Middle frontal gyrus (tissue), 1 donor: ENCODE measurements around the gene GALK1.
"Not testable (repeated sequence)": the region's sequence is repeated elsewhere in the genome, so short reads cannot be mapped to it uniquely, and the experiment has no call there.

ENCODE experiments used
- DNase-seq: peaks from one replicate; pipeline ENCODE4 v3.0.0-alpha.2; 2015; ENCODE audit warnings: low spot score; ENCODE audit errors: extremely low spot score

Gene GALK1

DNA sequence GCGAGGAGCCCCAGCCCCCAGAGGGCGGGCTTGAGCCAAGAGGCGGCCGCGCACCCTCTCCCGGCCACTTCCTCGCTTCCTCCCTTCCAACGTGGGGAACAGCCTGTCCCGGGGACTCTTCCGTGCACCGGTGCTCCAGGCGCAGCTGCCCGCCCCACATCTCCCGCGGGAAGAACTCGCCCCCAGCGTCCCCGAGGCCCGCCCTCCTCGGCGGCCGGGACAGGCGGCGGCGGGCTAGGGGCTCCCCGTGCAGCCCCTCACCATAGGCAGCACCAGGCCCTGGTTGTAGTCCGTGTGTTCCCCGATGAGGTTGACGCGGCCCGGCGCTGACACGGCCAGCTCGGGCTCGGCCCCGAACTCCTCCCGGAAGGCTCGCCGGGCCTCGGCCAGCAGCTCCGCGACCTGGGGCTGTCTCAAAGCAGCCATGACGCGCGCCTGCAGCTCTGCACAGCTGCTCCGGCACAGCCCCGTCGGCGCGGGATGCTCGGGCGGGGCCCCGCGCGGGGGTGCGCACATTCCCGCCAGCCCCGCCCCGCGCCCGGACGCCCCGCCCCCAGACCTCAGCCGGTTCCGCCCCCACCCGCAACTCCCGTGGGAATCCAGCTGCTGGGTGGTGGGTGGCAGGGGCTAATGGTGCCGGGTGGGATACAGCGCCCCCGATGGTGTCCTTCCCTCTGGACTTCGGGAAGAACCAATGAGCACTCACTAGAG is at the start of gene GALK1:
GALK1 (minus strand) TSS at position 482 of the 711 bp plus-strand sequence; CDS start at position 426, 56 bp downstream.
- no peak for DNase-seq

DNA sequence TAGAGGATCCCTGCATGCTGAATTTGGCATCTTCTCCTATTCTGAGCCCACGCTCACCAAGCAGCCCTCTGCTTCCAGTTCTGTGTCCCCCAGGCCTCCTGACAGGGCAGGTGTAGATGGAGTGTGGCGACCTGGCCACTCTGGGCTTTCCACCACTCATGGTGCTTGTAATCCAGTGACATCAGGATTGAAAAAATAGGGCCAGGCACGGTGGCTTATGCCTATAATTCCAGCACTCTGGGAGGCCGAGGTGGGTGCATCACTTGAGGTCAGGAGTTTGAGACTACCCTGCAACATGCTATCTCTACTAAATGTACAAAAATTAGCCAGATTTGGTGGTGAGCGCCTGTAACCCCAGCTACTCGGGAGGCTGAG is 49.0 kb upstream of the GALK1 start:
- no peak for DNase-seq

DNA sequence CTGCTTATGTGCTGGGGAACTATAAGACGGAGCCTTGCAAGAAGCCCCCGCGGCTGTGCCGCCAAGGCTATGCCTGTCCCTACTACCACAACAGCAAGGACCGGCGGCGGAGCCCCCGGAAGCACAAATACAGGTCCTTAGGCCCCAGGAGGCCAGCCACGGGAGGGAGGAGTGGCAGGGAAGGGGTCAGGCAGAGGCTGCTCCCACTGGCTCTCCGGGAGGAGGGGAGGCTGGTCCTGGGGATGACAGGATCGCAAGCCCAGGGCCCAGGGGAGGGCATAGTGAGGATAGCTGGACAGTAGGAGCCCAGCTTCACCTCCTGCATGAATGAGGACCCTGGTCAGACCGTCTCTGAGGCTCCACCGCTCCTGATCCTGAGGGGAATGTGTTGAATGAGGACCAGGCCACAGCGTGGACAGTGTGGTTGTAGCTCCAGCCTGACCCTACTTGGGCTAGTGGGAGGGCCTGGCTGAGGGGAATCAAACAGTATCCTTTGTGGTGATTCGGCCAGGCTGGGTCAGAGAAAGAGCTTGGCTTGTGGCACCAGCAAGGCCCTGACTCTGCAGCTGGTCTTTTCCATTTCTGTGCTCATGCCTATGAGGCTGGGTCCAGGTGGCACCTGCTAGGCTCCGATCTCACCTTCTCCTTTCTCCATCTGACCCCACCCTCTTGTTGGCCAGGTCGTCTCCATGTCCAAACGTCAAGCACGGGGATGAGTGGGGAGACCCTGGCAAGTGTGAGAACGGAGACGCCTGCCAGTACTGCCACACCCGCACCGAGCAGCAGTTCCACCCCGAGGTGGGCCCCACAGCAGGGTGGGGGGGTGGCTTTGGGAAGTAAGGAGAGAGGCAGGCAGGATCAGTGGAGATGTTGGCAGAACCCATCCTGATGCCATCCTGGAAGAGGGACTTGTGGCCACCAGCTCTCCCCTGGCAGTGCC is 48.4 kb upstream of the GALK1 start:
- DNase-seq: no peak

DNA sequence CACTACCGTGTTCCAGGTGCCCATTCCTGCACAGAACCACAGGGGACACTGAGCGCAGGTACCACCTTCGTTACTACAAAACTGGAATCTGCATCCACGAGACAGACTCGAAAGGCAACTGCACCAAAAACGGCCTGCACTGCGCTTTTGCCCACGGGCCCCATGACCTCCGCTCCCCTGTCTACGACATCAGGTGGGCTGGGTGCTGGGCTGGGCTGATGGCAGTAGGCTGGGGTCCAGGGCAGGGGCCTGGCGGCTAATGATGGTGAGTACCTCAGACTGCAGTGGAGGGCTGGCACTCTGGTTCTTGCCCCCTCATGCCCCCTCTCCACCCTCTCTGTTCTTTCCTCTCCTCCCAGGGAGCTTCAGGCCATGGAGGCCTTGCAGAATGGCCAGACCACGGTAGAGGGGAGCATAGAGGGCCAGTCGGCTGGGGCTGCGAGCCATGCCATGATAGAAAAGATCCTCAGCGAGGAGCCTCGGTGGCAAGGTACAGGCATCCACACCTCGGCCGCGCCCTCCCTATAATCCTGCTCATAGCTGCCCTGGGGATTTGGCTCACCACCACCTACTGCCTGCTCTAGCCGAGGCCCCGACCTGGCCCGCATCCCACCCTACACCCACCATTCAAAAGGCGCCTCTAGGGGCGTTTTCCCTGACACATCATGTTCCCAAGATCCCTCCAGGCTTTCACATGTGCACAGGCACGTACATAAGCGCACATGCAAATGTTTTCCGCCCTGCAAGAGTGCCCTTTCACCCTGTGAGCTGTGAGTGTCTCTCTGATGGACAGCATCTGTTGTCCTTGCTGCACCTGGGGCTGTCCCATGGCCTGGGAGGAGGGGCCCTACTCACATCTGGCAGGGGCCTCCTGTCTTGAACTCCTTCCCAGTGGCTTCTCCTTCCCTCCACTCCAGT is 47.4 kb upstream of the GALK1 start:
- no peak for DNase-seq

DNA sequence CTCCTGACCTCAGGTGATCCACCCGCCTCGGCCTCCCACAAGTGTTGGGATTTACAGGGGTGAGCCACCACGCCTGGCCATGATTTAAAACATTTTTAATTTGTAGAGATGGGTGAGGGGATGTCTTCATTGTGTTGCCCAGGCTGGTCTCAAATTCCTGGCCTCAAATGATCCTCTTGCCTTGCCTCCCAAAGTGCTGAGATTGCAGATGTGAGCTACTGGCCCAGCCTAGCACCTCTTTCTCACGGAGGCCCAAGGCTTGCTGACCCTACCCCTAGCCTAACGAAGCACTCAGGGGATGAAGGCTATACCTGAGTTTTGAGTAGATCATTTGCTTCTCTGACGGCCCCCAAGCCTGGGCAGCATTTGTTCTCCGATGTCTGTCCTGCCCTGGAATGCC is 46.2 kb upstream of the GALK1 start:
- DNase-seq: no peak

DNA sequence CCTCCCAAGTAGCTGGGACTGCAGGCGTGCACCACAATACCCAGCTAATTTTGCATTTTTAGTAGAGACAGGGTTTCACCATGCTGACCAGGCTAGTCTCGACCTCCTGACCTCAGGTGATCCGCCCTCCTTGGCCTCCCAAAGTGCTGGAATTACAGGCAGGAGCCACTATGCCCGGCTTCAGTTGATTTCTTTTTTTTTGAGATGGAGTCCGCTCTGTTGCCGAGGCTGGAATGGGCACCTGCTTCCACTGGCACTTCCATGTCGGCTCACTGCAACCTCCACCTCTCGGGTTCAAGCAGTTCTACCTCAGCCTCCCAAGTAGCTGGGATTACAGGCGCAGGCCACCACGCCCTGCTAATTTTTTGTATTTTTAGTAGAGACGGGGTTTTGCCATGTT is 45.8 kb upstream of the GALK1 start:
- DNase-seq: not testable (repeated sequence)

DNA sequence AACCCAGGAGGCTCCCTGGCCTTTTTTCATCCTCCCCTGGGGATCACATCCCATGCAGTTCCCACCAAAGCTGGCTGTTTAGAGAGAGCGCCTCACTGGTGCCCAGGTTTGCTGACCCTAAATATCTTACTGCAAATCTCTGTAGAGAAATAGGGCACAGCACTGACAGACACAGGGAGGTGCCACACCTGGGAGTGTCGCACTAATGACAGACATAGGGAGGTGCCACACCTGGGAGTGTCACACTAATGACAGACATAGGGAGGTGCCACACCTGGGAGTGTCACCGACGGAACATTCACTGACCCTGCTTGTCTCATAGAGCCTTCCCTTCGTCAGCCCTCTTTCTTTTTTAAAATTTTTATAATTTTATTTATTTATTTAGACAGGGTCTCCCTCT is 45.2 kb upstream of the GALK1 start:
- no peak for DNase-seq

DNA sequence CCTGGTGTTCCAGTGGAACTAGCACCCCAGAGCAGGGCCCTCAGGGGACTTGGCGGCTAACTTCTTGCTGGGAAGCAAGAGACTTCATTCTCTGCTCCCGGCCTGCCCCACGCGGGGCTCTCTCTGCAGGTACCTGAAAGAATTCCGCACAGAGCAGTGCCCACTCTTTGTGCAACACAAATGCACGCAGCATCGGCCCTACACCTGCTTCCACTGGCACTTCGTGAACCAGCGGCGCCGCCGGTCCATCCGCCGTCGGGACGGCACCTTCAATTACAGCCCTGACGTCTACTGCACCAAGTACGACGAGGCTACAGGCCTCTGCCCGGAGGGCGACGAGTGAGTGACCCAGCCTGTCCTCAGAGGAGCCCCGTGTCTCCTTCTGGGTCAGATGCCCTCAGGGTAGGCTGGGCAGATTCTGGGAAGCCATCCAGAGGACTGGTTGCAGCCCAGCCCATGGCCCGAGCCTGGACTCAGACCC is 44.7 kb upstream of the GALK1 start:
- DNase-seq: no peak

DNA sequence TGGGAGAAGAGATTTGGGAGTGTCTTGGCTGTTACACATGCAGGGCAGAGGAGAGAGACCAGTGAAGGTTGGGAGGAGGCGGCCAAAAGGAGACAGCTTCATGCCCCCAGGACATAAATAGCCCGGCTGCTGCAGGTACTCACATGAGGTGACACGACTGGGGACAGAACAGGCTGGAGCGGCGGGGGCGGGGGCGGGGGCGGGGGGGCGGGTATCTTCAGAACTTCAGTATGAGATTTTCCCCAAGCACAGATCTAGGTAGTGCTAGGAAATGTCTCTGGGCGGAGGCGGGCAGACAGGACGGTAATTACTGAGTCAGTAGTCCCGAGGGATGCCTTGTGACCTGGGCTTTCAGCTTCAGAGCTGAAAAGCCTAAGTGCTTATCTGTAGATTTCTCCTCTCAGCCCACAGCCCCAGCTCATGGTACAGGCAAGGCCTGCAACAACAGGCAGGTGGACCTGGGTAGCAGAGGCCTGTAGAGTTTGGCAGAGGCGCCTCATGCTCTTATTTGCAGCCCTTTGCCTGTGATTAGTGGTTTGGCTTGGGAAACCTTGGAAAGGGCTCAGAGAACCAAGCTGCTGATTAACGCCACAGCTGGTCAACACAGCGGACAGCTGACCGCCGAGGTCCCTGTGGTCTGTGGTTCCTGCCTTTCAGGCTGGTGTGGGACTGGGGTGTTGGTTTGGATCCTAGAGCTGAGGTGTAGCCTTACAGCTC is 44.1 kb upstream of the GALK1 start:
- DNase-seq: no peak

DNA sequence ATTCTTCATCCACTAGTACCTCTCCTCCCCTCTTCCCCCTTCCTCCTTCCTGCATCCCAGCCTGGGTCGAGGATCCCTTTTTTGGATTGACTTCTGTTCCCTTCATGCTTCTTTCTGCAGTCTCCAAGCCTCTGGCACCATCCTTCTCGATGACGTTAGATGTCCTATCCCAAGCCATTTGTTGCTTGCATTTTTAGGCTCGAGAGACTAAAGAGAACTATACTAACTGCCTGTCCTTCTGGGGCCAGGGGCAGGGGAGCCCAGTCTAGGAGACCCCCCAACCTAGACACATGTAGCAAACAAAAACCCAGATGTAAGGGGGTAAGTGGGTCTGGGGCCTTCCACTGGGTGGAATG is 43.5 kb upstream of the GALK1 start:
- DNase-seq: no peak

DNA sequence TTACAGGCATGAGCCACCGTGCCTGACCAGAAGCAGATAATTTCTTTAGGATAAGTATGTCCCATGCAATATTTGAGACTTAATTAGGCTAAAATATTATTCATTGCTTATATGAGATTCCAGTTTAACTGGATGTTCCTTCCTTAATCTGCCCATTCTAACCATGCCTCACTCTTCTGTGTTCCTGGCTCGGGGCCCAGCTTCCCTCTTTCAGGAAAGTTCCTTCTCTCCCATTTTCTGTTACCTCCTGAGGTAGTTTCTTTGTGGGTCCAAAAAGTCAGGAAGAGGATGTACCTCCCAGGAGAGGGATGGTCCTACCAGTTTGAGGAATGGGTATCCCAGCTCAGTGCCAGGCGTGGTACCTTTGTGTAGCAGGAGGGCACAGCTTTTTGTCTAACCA is 42.9 kb upstream of the GALK1 start:
- no peak for DNase-seq

DNA sequence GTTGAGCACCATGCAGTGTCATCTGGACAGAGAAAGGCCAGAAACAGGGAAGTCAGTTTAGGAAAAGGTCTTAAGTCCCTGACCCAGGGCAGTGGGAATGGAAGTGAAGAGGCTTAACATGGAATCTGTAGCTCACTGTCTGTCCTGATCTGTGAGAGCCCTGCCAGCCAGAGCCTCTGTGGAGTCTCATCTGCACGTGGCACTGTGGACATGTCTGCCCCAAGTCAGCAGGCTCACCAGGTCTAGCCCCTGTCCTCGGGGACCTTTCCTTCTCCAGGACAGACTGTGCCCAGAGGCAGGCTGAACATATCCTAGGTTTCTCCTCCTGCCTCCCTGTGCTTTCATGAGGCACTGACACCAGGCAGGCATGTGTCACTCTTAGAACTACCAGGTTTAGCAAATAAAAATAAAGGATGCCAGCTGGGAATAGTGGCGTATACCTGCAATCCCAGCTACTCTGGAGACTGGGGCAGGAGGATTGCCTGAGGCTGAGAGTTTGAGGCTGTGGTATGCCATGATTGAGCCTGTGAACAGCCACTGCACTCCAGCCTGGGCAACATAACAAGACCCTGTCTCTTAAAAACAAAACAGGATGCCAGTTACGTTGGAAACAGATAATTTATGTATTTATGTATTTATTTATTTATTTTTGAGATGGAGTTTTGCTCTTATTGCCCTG is 42.0 kb upstream of the GALK1 start:
- DNase-seq: no peak

DNA sequence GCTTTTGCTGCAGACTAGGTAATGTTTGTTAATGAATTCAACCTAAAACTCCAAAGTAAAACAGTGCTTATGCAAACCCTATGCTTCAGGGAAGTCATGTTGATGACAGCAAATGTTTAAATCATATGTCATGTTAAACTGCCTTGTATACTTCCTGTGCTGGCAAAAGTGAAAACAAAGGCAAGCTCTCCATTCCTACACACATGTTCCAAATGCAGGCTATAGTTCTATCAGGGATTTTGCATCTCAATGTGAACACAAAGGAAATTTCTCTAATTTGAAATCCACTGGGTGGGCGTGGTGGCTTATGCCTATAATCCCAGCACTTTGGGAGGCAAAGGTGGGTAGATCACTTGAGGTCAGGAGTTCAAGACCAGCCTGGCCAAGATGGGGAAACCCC is 38.9 kb upstream of the GALK1 start:
- no peak for DNase-seq

DNA sequence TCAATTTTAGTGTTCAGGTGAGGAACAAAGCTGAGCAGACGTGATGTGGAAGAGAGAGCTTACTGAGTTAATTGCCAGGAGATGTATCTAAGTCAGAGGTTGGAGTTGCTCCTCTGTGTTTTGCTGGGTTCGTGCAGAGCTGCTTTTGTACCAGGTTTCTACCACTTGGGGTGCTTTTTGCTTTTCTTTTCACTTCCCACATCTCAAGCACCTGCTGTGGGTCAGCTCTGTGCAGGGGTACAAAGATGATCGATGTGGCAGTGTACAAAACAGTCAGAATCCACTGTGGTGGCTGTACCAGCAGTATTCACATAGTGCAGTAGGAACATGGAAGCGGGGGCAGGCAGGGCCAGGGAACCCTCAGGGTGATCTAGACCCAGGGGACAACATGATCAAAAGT is 34.4 kb upstream of the GALK1 start:
- DNase-seq: no peak

DNA sequence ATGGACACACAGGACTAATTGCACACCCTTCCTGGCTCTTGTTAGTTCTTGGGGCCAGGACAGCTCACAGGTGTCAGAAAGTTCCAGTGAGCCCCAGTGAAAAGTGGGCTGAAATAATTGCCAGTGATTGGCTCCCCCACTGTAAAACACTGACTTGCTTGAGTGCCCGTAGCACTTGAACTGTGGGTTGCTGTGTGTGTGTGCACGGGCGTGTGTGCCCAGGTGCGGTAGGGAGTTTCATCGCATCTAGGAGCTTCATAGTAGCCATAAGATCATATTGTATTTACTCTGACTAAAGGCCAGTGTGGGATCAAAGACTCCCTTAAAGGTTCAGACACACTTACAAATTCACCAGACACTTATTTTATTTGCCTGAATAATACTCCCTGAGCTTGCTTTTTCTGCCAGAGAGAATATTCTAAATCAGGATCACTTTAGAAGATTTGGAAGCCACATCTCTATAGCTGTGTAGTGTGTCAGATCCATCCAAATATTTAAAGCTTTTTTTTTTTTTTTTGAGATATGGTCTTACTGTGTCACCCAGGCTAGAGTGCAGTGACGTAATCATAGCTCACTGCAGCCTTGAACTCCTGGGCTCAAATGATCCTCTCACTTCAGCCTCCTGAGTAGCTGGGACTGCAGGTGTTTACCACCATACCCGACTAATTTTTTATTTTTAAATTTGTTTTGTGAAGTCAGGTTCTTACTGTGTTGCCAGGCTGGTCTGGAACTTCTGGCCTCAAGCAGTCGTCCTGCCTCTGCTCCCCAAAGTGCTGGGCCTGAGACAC is 31.0 kb upstream of the GALK1 start:
- no peak for DNase-seq

DNA sequence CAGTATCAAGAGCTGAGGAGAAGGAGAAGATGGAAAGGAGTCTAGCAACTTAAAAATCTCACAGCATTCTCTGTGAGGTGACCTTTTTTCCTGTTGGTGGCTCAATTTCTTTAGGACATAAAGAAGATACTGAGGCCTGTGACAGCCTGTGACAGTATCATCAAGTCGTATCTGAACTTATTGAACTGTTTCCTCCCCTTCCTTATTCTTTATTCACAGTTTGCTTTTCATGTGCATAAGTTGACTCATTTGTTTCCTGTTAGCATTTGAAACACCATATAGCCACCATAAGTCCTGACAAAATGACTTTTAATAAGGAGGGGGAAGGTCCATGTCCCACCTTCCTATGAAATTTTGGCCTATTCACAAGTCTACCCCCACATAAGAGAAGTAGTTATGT is 28.5 kb upstream of the GALK1 start:
- DNase-seq: no peak

DNA sequence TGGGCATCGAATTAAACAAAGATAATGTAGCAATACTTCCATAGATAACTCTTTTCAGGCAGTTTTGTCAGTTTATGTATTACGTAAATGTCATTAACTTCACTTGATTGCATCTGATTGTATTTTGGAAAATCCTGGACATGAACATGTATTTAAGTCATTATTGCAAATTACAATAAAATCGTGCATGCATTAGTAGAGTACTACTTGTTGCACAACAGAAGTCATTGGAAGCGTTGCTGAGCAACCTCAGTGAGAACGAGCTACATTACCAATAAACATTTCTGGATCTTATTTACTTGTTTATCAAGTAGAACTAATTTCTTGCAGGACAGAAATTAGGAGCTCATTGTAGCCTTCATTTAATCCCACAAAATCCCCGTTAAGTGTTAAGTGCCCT is 26.3 kb upstream of the GALK1 start:
- no peak for DNase-seq

DNA sequence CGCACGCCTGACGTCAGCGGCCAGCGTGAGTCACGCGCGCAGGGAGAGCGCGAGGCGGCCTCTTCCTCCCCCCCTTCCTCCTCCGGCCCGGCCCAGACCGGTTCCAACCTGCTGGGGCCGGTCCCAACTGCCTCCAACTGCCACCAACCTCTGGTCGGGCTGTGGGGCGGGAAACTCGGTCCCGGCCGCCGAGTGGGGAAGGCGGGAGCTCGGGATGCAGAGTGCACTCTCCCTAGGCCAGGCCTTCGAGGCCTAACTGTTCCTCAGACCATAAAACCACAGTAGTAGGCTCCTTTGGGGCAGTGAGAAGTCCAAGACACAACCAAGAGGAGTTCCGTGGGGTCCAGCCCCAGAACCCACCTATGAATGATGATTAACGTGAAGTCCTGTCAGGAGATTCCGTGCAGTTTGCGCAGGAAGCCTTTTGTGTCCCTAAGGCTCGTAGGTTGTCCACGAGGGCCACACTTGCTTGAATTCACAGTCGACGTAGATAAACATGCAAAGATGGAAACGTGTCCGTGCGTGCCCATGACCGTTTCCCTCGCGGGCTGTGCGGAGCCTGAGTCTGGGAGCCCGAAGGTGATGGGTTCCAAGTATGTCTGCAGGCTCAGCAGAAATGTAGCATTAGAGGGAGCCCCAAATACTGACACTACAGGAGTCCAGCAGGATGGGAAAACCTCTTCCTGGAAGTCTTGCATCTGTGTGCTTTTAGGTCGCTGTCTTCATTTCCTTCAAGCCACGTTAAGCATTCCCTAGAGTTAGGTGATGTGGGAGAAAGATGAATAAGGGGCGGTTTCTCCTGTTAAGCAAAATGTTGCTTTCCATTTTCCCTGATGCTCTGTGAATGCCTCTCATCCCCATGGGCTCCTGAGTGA is 20.3 kb upstream of the GALK1 start:
- DNase-seq: peak; percentile 63
